ENCODE measurements around the gene JUN. TPM values are rescaled to one million over a fixed set of nuclear protein-coding genes. Genes with fewer than 3 reads are reported as not detected.
A peak's percentile ranks its signal among the peaks of the same experiment; 100 is the strongest.

Gene JUN
- total RNA-seq, 2 experiments from 2014 or later, result 73.4 to 75.7 TPM

GRCh38 chr1:58774027-58774426, 9.8 kb downstream of the JUN start:
- no peak overlapping the region for H3K4me3 Mint-ChIP-seq
- no peaks in the 10 kb centered on the region for H3K27me3 Mint-ChIP-seq
- no peak overlapping the region for H3K27ac Mint-ChIP-seq
- no peaks in the 10 kb centered on the region for H3K9me3 Mint-ChIP-seq
- POLR2A ChIA-PET, result interaction anchor here (0.9 to 2.8 kb wide), 2 partner anchors 9 to 14 kb away, joined by 8 to 28 read pairs; partner anchors contain the start of gene JUN
- DNase-seq (no peak), ATAC-seq (ENCODE audit: low read depth) (no peak)
- peaks cover 5% of the 10 kb centered on the region for H3K4me1 Mint-ChIP-seq
- H3K36me3 Mint-ChIP-seq, result peaks cover 2% of the 10 kb centered on the region

- peak; percentile 37 for DNase-seq
Observed at GRCh38 chr1:58773406-58773840, 10.4 kb downstream of the JUN start.

GRCh38 chr1:58769809-58770320, 14.0 kb downstream of the JUN start:
- no peak for DNase-seq
- peaks cover 11% of the 10 kb centered on the region for H3K27me3 Mint-ChIP-seq
- H3K27ac Mint-ChIP-seq, result no peak overlapping the region
- no peak overlapping the region for H3K4me3 Mint-ChIP-seq
- POLR2A ChIA-PET, result interaction anchor here (1.1 kb wide), 1 partner anchor 14 kb away, joined by 3 read pairs; the partner anchor contains the start of gene JUN
- no peak for ATAC-seq (ENCODE audit: low read depth)
- H3K9me3 Mint-ChIP-seq, result no peaks in the 10 kb centered on the region
- peaks cover 2% of the 10 kb centered on the region for H3K36me3 Mint-ChIP-seq
- H3K4me1 Mint-ChIP-seq, result peaks cover 5% of the 10 kb centered on the region

More at GRCh38 chr1:58773406-58773840, 10.4 kb downstream of the JUN start:
- Mint-ChIP-seq H3K4me1 (peaks cover 5% of the 10 kb centered on the region), H3K27me3 (no peaks in the 10 kb centered on the region), H3K36me3 (no peaks in the 10 kb centered on the region), H3K4me3 (peak overlapping the region; percentile 22), H3K27ac (peak overlapping the region; percentile 68), H3K9me3 (no peaks in the 10 kb centered on the region)
- POLR2A ChIA-PET, result interaction anchor here (0.6 to 2.8 kb wide), 3 partner anchors 9 to 996 kb away, joined by 4 to 28 read pairs (median 8); partner anchors contain the start of gene JUN
- peak; percentile 61 for ATAC-seq (ENCODE audit: low read depth)

GRCh38 chr1:58768971-58769808, 14.7 kb downstream of the JUN start:
- no peaks in the 10 kb centered on the region for H3K9me3 Mint-ChIP-seq
- DNase-seq (peak; percentile 62), ATAC-seq (ENCODE audit: low read depth) (no peak)
- POLR2A ChIA-PET, result interaction anchor here (1.1 kb wide), 1 partner anchor 15 kb away, joined by 3 read pairs; the partner anchor contains the start of gene JUN
- H3K4me3 Mint-ChIP-seq, result no peak overlapping the region
- peaks cover 5% of the 10 kb centered on the region for H3K4me1 Mint-ChIP-seq
- no peak overlapping the region for H3K27ac Mint-ChIP-seq
- peaks cover 11% of the 10 kb centered on the region for H3K27me3 Mint-ChIP-seq
- H3K36me3 Mint-ChIP-seq, result peaks cover 2% of the 10 kb centered on the region

- ATAC-seq (ENCODE audit: low read depth) (no peak), DNase-seq (no peak)
- Mint-ChIP-seq H3K27me3 (peaks cover 13% of the 10 kb centered on the region), H3K4me1 (peaks cover under 1% of the 10 kb centered on the region), H3K36me3 (peaks cover 2% of the 10 kb centered on the region), H3K4me3 (no peak overlapping the region), H3K27ac (no peak overlapping the region), H3K9me3 (no peaks in the 10 kb centered on the region)
- POLR2A ChIA-PET, result no interaction called here
Observed at GRCh38 chr1:58768191-58768731, 15.6 kb downstream of the JUN start.

GRCh38 chr1:58767143-58767542, 16.7 kb downstream of the JUN start:
- DNase-seq (no peak), ATAC-seq (ENCODE audit: low read depth) (no peak)
- H3K9me3 Mint-ChIP-seq, result no peaks in the 10 kb centered on the region
- peaks cover 1% of the 10 kb centered on the region for H3K4me1 Mint-ChIP-seq
- peaks cover 2% of the 10 kb centered on the region for H3K36me3 Mint-ChIP-seq
- peaks cover 15% of the 10 kb centered on the region for H3K27me3 Mint-ChIP-seq
- POLR2A ChIA-PET, result no interaction called here
- no peak overlapping the region for H3K4me3 Mint-ChIP-seq
- H3K27ac Mint-ChIP-seq, result no peak overlapping the region

- DNase-seq (no peak), ATAC-seq (ENCODE audit: low read depth) (no peak)
- Mint-ChIP-seq H3K27ac (no peak overlapping the region), H3K36me3 (peaks cover 2% of the 10 kb centered on the region), H3K9me3 (no peaks in the 10 kb centered on the region), H3K4me3 (no peak overlapping the region), H3K4me1 (peaks cover 1% of the 10 kb centered on the region), H3K27me3 (peaks cover 19% of the 10 kb centered on the region)
- POLR2A ChIA-PET, result no interaction called here
Observed at GRCh38 chr1:58765441-58765840, 18.4 kb downstream of the JUN start.

- DNase-seq, result no peak
- POLR2A ChIA-PET, result no interaction called here
- H3K27ac Mint-ChIP-seq, result no peak overlapping the region
- peaks cover 19% of the 10 kb centered on the region for H3K27me3 Mint-ChIP-seq
- no peaks in the 10 kb centered on the region for H3K9me3 Mint-ChIP-seq
- peaks cover 1% of the 10 kb centered on the region for H3K4me1 Mint-ChIP-seq
- H3K36me3 Mint-ChIP-seq, result peaks cover 2% of the 10 kb centered on the region
- no peak overlapping the region for H3K4me3 Mint-ChIP-seq
- no peak for ATAC-seq (ENCODE audit: low read depth)
Observed at GRCh38 chr1:58765006-58765405, 18.8 kb downstream of the JUN start.

GRCh38 chr1:58764294-58764978, 19.4 kb downstream of the JUN start:
- no peak overlapping the region for H3K4me3 Mint-ChIP-seq
- H3K36me3 Mint-ChIP-seq, result peaks cover 3% of the 10 kb centered on the region
- POLR2A ChIA-PET, result no interaction called here
- peaks cover 1% of the 10 kb centered on the region for H3K4me1 Mint-ChIP-seq
- no peak overlapping the region for H3K27ac Mint-ChIP-seq
- ATAC-seq (ENCODE audit: low read depth), result no peak
- no peaks in the 10 kb centered on the region for H3K9me3 Mint-ChIP-seq
- H3K27me3 Mint-ChIP-seq, result peaks cover 19% of the 10 kb centered on the region
- no peak for DNase-seq

- POLR2A ChIA-PET, result interaction anchor here (0.9 kb wide), 1 partner anchor 22 kb away, joined by 3 read pairs; no protein-coding TSS in a partner anchor
- no peak for ATAC-seq (ENCODE audit: low read depth)
- peaks cover 3% of the 10 kb centered on the region for H3K36me3 Mint-ChIP-seq
- H3K27ac Mint-ChIP-seq, result no peak overlapping the region
- no peak overlapping the region for H3K4me3 Mint-ChIP-seq
- H3K27me3 Mint-ChIP-seq, result peaks cover 19% of the 10 kb centered on the region
- peaks cover 1% of the 10 kb centered on the region for H3K4me1 Mint-ChIP-seq
- no peaks in the 10 kb centered on the region for H3K9me3 Mint-ChIP-seq
- DNase-seq, result no peak
Observed at GRCh38 chr1:58763214-58763613, 20.6 kb downstream of the JUN start.

- POLR2A ChIA-PET, result interaction anchor here (0.9 kb wide), 1 partner anchor 21 kb away, joined by 3 read pairs; no protein-coding TSS in a partner anchor
- Mint-ChIP-seq H3K4me3 (no peak overlapping the region), H3K27ac (no peak overlapping the region), H3K27me3 (peaks cover 16% of the 10 kb centered on the region), H3K4me1 (peaks cover 2% of the 10 kb centered on the region), H3K36me3 (peaks cover 3% of the 10 kb centered on the region), H3K9me3 (peaks cover under 1% of the 10 kb centered on the region)
- DNase-seq (no peak), ATAC-seq (ENCODE audit: low read depth) (no peak)
Observed at GRCh38 chr1:58762806-58763205, 21.0 kb downstream of the JUN start.

- DNase-seq, result peak; percentile 59
- Mint-ChIP-seq H3K27me3 (no peaks in the 10 kb centered on the region), H3K9me3 (peaks cover 2% of the 10 kb centered on the region), H3K4me3 (peak overlapping the region; percentile 67), H3K36me3 (peaks cover 15% of the 10 kb centered on the region), H3K4me1 (peaks cover 50% of the 10 kb centered on the region), H3K27ac (peak overlapping the region; percentile 93)
- POLR2A ChIA-PET, result interaction anchor here (0.6 to 4.8 kb wide), 5 partner anchors 13 to 103 kb away, joined by 3 to 30 read pairs (median 4); partner anchors contain the start of genes JUN and MYSM1
- peak; percentile 80 for ATAC-seq (ENCODE audit: low read depth)
Observed at GRCh38 chr1:58755468-58755872, 28.4 kb downstream of the JUN start.

Data from activated naive CD8-positive, alpha-beta T cell treated with anti-CD3 and anti-CD28 coated beads, Interleukin-2, amount 10 ng/mL, durations not matched to agents 7 days and 5 days (primary cell).